Panc1 (cell line): ENCODE data around the gene MAPKAP1.

Source experiments
- CTCF ChIP-seq: fragments of 450-650 bp; IDR thresholded peaks from 2 replicates; pipeline ENCODE4 v1.5.1; 2017; ENCODE audit warnings: mild to moderate bottlenecking
- SIN3A ChIP-seq: IDR thresholded peaks from 2 replicates; pipeline ENCODE4 v1.6.1; 2012; ENCODE audit warnings: low read depth, mild to moderate bottlenecking, low read length, moderate library complexity, borderline replicate concordance; ENCODE audit not compliant: insufficient read depth

- TF ChIP-seq SIN3A (no peak), CTCF (no peak)
Observed at GRCh38 chr9:125393426-125393825, 313.6 kb downstream of the MAPKAP1 start.
